Cardiac fibroblast (primary cell): ENCODE results near the gene PDCD10.

ENCODE experiments used
- DNase-seq, 2 donors: peaks; one replicate each; pipeline versions ENCODE4 v3.0.0 to v3.0.0-alpha.2; 2010; ENCODE audit warnings: low read depth in 2 of 2
- H3K4me3 ChIP-seq, 2 donors: replicated peaks in 1 of 2; 1 replicate in 1 of 2; 2 replicates in 1 of 2; pipeline ENCODE4 v1.5.1; 2011; ENCODE audit warnings: low read depth in 2 of 2, low read length in 2 of 2, mild to moderate bottlenecking in 2 of 2, moderate library complexity in 1 of 2
- CTCF ChIP-seq: IDR thresholded peaks from one replicate; pipeline ENCODE4 v1.5.1; 2011; ENCODE audit warnings: low read depth, mild to moderate bottlenecking, low read length, inconsistent platforms

PDCD10 gene

GRCh38 chr3:167668651-167669050, 66.0 kb downstream of the PDCD10 start:
- no peak for DNase-seq
- no peak overlapping the region for H3K4me3 ChIP-seq
- no peak for TF ChIP-seq CTCF

GRCh38 chr3:167666563-167666962, 68.1 kb downstream of the PDCD10 start:
- no peak for TF ChIP-seq CTCF
- no peak overlapping the region for H3K4me3 ChIP-seq
- no peak for DNase-seq

- H3K4me3 ChIP-seq = no peak overlapping the region
- no peak for TF ChIP-seq CTCF
- DNase-seq = no peak
Measured at GRCh38 chr3:167662919-167663400, 71.7 kb downstream of the PDCD10 start.

- no peak for TF ChIP-seq CTCF
- DNase-seq = no peak
- H3K4me3 ChIP-seq = no peak overlapping the region
Measured at GRCh38 chr3:167657684-167658225, 76.9 kb downstream of the PDCD10 start.

- TF ChIP-seq CTCF = no peak
Measured at GRCh38 chr3:167656821-167657220, 77.9 kb downstream of the PDCD10 start.

GRCh38 chr3:167653760-167654159, 80.9 kb downstream of the PDCD10 start, which contains the start of gene WDR49:
Gene WDR49, minus strand, starts transcription at chr3:167653942. Its CDS starts 517 bp downstream, at chr3:167653425.
- H3K4me3 ChIP-seq = no peak within 1 kb of the TSS
- no peak for DNase-seq
- TF ChIP-seq CTCF = no peak

More at GRCh38 chr3:167656821-167657220, 77.9 kb downstream of the PDCD10 start:
- H3K4me3 ChIP-seq = no peak overlapping the region
- no peak for DNase-seq

GRCh38 chr3:167653155-167653554, 81.5 kb downstream of the PDCD10 start:
- DNase-seq = no peak
- no peak for TF ChIP-seq CTCF
- no peak overlapping the region for H3K4me3 ChIP-seq
